Thyroid gland (tissue), 4 donors: ENCODE measurements around the gene TMEM45A. TPM values are rescaled to one million over a fixed set of nuclear protein-coding genes. Genes with fewer than 3 reads are reported as not detected.

Experiments used
- DNase-seq, 2 donors: peaks; one replicate each; pipeline ENCODE4 v3.0.0-alpha.2; 2019
- H3K27ac ChIP-seq, 3 donors: fragments of 200-600 bp; sonication (generic); 1 replicate in 2 of 3; 2 replicates in 1 of 3; pipeline ENCODE4 v1.5.1; 2016 to 2019; ENCODE audit warnings: mild to moderate bottlenecking in 1 of 3, moderate library complexity in 1 of 3
- H3K27me3 ChIP-seq: fragments of 200-600 bp; sonication (generic); one replicate; pipeline ENCODE4 v1.5.1; 2019
- H3K36me3 ChIP-seq, 2 donors: fragments of 200-600 bp; sonication (generic); one replicate each; pipeline ENCODE4 v1.5.1; 2016 to 2019
- H3K4me1 ChIP-seq, 2 donors: fragments of 200-600 bp; sonication (generic); one replicate each; pipeline ENCODE4 v1.5.1; 2017 to 2019
- H3K4me3 ChIP-seq, 3 donors: fragments of 200-600 bp; sonication (generic); replicated peaks in 1 of 3; 1 replicate in 2 of 3; 2 replicates in 1 of 3; pipeline ENCODE4 v1.5.1; 2016; ENCODE audit warnings: mild to moderate bottlenecking in 1 of 3
- H3K9me3 ChIP-seq: fragments of 200-600 bp; sonication (generic); one replicate; pipeline ENCODE4 v1.5.1; 2017
- POLR2A ChIP-seq, 2 donors: fragments of 450-650 bp; IDR thresholded peaks; one replicate each; pipeline ENCODE4 v1.6.1; 2017; ENCODE audit warnings: antibody characterized with exemption in 2 of 2, mild to moderate bottlenecking in 2 of 2, moderate library complexity in 1 of 2
- WGBS, 2 donors: methylation state at CpG; one replicate each; pipeline ENCODE4 v1.1.5; 2017; 5-methylcytosine and 5-hydroxymethylcytosine counted together
- intact Hi-C: fragments of 100-400 bp; cut with DNase I; formaldehyde crosslinking; loops from one replicate; pipeline ENCODE4 v1.15.1; 2023
- total RNA-seq, 4 donors: library from RNA; depleted of rRNA; stranded (reverse); fragments of >200 nt; gene quantifications; one replicate each; pipeline ENCODE4 v1.2.3, GENCODE V29; 2016
- TF ChIP-seq, protein P1 (sequence below), 6 experiments: fragments of 200-600 bp in 3 of 6; fragments of 450-650 bp in 3 of 6; sonication (generic) in 3 of 6; IDR thresholded peaks; one replicate each; pipeline ENCODE4 v1.5.1; 2016 to 2019; ENCODE audit warnings: antibody characterized with exemption in 6 of 6, mild to moderate bottlenecking in 2 of 6, inconsistent platforms in 1 of 6, moderate library complexity in 1 of 6

Gene TMEM45A
- total RNA-seq, 4 donors from 2014 or later, result 11.7 to 22.2 (median 14.8) TPM

DNA sequence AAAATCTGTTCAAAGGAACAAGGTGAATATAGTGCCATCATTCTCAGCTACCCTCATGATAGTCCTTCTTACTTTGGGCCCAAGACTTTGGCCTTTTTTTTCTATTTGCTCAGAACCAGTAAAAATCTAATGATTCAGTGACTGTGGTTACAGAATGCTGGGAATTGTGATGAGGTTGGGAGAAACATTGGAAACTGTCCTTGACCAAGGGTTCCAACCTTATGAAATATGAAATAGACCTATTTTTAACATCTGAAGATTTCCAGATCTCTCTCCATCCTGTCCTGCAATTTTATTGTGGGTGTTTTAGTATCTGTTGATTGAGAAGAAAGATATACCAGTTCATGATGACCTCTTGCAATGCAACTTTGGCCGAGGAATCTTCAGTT is 34.9 kb downstream of the TMEM45A start:
- 97% methylated on average over 1 of the region's 1 CpG for WGBS, 2 donors
- DNase-seq, result no peak
- Histone ChIP-seq H3K4me1 (no peaks in the 10 kb centered on the region), H3K27me3 (no peaks in the 10 kb centered on the region), H3K36me3 (no peaks in the 10 kb centered on the region), H3K27ac (no peak overlapping the region), H3K9me3 (no peaks in the 10 kb centered on the region), H3K4me3 (no peak overlapping the region)
- TF ChIP-seq, protein P1, sequence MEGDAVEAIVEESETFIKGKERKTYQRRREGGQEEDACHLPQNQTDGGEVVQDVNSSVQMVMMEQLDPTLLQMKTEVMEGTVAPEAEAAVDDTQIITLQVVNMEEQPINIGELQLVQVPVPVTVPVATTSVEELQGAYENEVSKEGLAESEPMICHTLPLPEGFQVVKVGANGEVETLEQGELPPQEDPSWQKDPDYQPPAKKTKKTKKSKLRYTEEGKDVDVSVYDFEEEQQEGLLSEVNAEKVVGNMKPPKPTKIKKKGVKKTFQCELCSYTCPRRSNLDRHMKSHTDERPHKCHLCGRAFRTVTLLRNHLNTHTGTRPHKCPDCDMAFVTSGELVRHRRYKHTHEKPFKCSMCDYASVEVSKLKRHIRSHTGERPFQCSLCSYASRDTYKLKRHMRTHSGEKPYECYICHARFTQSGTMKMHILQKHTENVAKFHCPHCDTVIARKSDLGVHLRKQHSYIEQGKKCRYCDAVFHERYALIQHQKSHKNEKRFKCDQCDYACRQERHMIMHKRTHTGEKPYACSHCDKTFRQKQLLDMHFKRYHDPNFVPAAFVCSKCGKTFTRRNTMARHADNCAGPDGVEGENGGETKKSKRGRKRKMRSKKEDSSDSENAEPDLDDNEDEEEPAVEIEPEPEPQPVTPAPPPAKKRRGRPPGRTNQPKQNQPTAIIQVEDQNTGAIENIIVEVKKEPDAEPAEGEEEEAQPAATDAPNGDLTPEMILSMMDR (IDR thresholded peaks at IDR 0.05), result no peak
- no peak for TF ChIP-seq POLR2A (IDR thresholded peaks at IDR 0.05)
- intact Hi-C loops, result no loop called here

GRCh38 chr3:100531093-100531492 is 38.7 kb downstream of the TMEM45A start:
- Histone ChIP-seq H3K27ac (no peak overlapping the region), H3K27me3 (no peaks in the 10 kb centered on the region), H3K9me3 (no peaks in the 10 kb centered on the region), H3K36me3 (no peaks in the 10 kb centered on the region), H3K4me1 (no peaks in the 10 kb centered on the region), H3K4me3 (no peak overlapping the region)
- intact Hi-C loops, result no loop called here
- DNase-seq, result no peak
- no peak for TF ChIP-seq POLR2A (IDR thresholded peaks at IDR 0.05)
- TF ChIP-seq, protein P1 (IDR thresholded peaks at IDR 0.05), result no peak
- WGBS, 2 donors, result 92 to 95% methylated on average over 3 of the region's 3 CpGs

DNA sequence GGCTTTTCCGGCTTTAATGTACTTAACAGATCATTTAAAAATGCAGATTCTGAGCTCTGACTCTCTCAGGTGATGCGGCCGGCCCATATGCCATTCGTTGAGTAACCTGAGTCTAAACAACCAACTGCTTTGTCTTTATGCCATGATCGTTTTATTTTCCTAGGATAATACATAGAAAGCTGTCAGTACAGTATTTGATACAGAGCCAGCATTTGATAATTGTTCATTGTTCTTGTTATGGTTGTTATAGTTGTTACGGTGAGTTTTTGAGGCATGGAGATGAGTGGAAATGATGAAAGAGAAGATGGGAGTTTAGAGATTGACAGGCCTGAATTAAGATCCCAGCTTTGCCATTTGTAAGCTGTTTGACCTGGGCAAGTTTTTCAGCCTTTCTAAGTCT is 40.0 kb downstream of the TMEM45A start:
- no peak for TF ChIP-seq POLR2A (IDR thresholded peaks at IDR 0.05)
- TF ChIP-seq, protein P1 (IDR thresholded peaks at IDR 0.05), result no peak
- WGBS, 2 donors, result 93% methylated on average over 6 of the region's 6 CpGs
- no peaks in the 10 kb centered on the region for H3K36me3 ChIP-seq
- intact Hi-C loops, result no loop called here
- no peak for DNase-seq
- no peaks in the 10 kb centered on the region for H3K27me3 ChIP-seq
- no peaks in the 10 kb centered on the region for H3K9me3 ChIP-seq
- H3K27ac ChIP-seq, result no peak overlapping the region
- no peak overlapping the region for H3K4me3 ChIP-seq
- no peaks in the 10 kb centered on the region for H3K4me1 ChIP-seq

- H3K27me3 ChIP-seq, result no peaks in the 10 kb centered on the region
- DNase-seq, result no peak
- no peak overlapping the region for H3K27ac ChIP-seq
- WGBS, 2 donors, result 76 to 77% methylated on average over 3 of the region's 3 CpGs
- no peaks in the 10 kb centered on the region for H3K4me1 ChIP-seq
- no peaks in the 10 kb centered on the region for H3K9me3 ChIP-seq
- H3K4me3 ChIP-seq, result no peak overlapping the region
- H3K36me3 ChIP-seq, result no peaks in the 10 kb centered on the region
- TF ChIP-seq, protein P1 (IDR thresholded peaks at IDR 0.05), result no peak
- TF ChIP-seq POLR2A (IDR thresholded peaks at IDR 0.05), result no peak
- intact Hi-C loops, result no loop called here
Observed at GRCh38 chr3:100533176-100533575, 40.8 kb downstream of the TMEM45A start.

- intact Hi-C loops, result no loop called here
- 96 to 98% methylated on average over 1 of the region's 1 CpG for WGBS, 2 donors
- no peak for DNase-seq
- H3K4me1 ChIP-seq, result no peaks in the 10 kb centered on the region
- no peaks in the 10 kb centered on the region for H3K9me3 ChIP-seq
- no peak overlapping the region for H3K4me3 ChIP-seq
- H3K36me3 ChIP-seq, result no peaks in the 10 kb centered on the region
- H3K27ac ChIP-seq, result no peak overlapping the region
- no peaks in the 10 kb centered on the region for H3K27me3 ChIP-seq
- TF ChIP-seq, protein P1 (IDR thresholded peaks at IDR 0.05), result no peak
- TF ChIP-seq POLR2A (IDR thresholded peaks at IDR 0.05), result no peak
Observed at GRCh38 chr3:100535610-100535943, 43.2 kb downstream of the TMEM45A start.
